SK-N-MC (cell line): ENCODE data around the gene PRIM1.

Experiments used
- EZH2 ChIP-seq: fragments of 200-600 bp; sonication (generic); IDR thresholded peaks from one replicate; pipeline ENCODE4 v1.6.1; 2017; ENCODE audit warnings: antibody characterized with exemption
- POLR2AphosphoS5 ChIP-seq: IDR thresholded peaks from 2 replicates; pipeline ENCODE4 v1.6.1; 2012; ENCODE audit warnings: mild to moderate bottlenecking, low read depth, low read length, borderline replicate concordance

DNA sequence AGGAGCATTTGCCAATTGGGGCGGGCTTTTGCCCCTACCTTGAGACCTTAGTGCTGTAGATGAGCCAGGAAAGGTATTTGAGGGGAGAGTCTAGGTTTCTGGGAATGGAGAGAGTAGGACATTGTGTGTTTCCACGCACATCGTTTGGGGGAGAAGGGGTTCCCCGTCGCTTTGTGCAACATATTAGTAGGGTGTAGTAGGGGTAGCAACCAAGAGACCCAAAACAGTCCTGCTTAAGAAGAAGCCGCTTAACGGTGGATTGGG lies 63.3 kb downstream of the PRIM1 start:
- TF ChIP-seq EZH2 (no peak), POLR2AphosphoS5 (no peak)
